PFSK-1 (cell line): ENCODE measurements around the gene ELMO2.

Experiments
- FOXP2 ChIP-seq: optimal IDR thresholded peaks from 2 replicates; pipeline ENCODE3; 2011; ENCODE audit warnings: borderline replicate concordance, control low read depth, inconsistent platforms; ENCODE audit not compliant: insufficient read depth; ENCODE audit errors: extremely low read length, extremely low read depth
- POLR2AphosphoS5 ChIP-seq: IDR thresholded peaks from 2 replicates; pipeline ENCODE4 v1.6.1; 2012; ENCODE audit warnings: low read depth, mild to moderate bottlenecking, control low read depth, low read length, moderate library complexity
- SIN3A ChIP-seq: IDR thresholded peaks from 2 replicates; pipeline ENCODE4 v1.6.1; 2012; ENCODE audit warnings: mild to moderate bottlenecking, low read length, moderate library complexity, borderline replicate concordance; ENCODE audit not compliant: insufficient read depth
- TAF1 ChIP-seq: IDR thresholded peaks from 2 replicates; pipeline ENCODE4 v1.6.1; 2012; ENCODE audit warnings: low read length, control low read depth, borderline replicate concordance; ENCODE audit not compliant: insufficient read depth
- TF ChIP-seq, protein P1 (sequence below), 2 experiments: IDR thresholded peaks; 2 replicates each; pipeline versions ENCODE4 v1.6.1 to v1.8.0; 2011 to 2012; ENCODE audit warnings: low read depth in 2 of 2, low read length in 2 of 2, control low read depth in 1 of 2, inconsistent platforms in 1 of 2, mild to moderate bottlenecking in 1 of 2, moderate library complexity in 1 of 2; ENCODE audit not compliant: insufficient read depth in 1 of 2

The ELMO2 gene

DNA sequence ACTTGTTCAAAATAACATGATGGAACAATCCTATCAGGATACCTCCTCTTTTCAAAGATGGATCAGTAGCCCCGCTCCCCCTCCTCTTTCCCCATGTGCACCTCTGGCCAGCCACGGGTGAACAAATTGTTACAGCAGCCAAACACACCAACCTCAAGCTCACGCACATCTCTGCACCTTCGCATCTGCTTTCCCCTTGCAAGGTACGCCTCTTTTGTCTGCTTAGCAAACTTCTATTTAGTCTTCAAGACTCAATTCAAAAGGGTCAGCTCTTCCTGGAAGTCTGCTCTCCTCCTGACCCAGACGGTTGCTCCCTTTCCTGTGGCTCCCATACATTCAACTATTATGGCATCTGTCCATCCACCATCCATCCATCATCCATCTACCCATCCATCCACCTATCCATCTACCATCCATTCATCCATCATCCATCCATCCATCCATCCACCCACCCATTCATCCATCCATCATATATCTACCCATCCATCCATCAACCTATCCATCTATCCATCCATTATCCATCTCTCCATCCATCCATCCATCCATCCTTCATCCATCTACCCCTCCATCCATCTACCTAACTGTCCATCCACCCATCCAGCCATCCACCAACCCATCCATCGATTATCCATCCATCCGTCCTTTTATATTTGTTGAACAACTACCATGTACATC, 61.8 kb downstream of the ELMO2 start:
- TF ChIP-seq SIN3A (no peak), TAF1 (no peak), FOXP2 (no peak), POLR2AphosphoS5 (no peak)
- TF ChIP-seq, protein P1, sequence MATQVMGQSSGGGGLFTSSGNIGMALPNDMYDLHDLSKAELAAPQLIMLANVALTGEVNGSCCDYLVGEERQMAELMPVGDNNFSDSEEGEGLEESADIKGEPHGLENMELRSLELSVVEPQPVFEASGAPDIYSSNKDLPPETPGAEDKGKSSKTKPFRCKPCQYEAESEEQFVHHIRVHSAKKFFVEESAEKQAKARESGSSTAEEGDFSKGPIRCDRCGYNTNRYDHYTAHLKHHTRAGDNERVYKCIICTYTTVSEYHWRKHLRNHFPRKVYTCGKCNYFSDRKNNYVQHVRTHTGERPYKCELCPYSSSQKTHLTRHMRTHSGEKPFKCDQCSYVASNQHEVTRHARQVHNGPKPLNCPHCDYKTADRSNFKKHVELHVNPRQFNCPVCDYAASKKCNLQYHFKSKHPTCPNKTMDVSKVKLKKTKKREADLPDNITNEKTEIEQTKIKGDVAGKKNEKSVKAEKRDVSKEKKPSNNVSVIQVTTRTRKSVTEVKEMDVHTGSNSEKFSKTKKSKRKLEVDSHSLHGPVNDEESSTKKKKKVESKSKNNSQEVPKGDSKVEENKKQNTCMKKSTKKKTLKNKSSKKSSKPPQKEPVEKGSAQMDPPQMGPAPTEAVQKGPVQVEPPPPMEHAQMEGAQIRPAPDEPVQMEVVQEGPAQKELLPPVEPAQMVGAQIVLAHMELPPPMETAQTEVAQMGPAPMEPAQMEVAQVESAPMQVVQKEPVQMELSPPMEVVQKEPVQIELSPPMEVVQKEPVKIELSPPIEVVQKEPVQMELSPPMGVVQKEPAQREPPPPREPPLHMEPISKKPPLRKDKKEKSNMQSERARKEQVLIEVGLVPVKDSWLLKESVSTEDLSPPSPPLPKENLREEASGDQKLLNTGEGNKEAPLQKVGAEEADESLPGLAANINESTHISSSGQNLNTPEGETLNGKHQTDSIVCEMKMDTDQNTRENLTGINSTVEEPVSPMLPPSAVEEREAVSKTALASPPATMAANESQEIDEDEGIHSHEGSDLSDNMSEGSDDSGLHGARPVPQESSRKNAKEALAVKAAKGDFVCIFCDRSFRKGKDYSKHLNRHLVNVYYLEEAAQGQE (IDR thresholded peaks at IDR 0.05; ENCODE audit: insufficient read depth in 1 of 2, low read depth in 2 of 2, low read length in 2 of 2): no peak

DNA sequence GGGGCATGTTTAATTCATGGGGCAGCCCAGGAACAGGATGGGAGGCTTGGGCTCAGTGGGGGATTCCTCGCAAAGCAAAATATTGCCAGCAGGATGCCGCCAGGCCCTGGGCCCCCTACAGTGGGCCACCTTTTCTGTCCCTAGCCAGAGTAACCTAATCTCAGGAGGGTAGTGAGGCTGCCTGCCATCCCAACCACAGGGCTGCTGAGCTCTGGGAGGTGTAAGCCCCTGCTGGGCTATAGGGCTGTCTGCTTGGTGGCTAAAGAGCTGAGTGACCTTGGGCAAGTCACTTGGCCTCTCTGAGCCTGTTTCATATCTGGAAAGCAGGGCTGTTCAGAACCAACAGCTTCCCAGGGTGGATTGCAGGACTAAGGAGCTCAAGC, 62.4 kb downstream of the ELMO2 start:
- TF ChIP-seq FOXP2: no peak
- no peak for TF ChIP-seq POLR2AphosphoS5
- TF ChIP-seq SIN3A: no peak
- TF ChIP-seq, protein P1 (IDR thresholded peaks at IDR 0.05; ENCODE audit: insufficient read depth in 1 of 2, low read depth in 2 of 2, low read length in 2 of 2): no peak
- no peak for TF ChIP-seq TAF1

DNA sequence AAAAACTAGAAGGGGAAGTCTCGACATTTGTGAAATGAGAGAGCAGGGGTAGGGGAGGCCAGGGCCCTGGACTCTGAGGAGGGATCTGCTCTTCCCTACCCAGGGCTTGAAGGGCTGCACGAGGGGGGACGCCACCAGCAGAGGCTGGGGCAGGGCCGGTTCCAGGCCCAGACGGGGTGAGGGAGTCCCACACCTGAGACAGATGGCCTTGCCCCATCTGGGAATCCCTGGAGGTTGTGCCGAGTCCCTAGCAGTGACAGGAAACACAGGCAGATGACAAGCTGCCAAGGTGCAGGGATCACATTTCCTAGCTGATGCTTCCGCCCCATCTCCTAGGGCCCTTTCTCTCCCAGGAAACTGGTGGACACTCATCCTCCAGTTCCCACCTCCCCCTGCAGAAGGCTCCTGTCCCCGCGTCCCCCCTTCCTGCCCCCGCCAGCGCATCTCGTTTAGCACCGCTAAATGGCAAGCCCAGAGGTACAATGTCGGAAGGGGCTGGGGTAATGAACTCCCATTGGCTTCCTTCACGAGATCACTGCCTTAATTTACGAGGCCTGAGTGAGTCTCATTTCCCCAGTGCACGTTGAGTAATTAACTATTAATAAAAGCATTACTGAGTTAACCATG, 63.0 kb downstream of the ELMO2 start:
- TF ChIP-seq SIN3A (no peak), FOXP2 (no peak), POLR2AphosphoS5 (no peak), TAF1 (no peak)
- TF ChIP-seq, protein P1 (IDR thresholded peaks at IDR 0.05; ENCODE audit: insufficient read depth in 1 of 2, low read depth in 2 of 2, low read length in 2 of 2): no peak

DNA sequence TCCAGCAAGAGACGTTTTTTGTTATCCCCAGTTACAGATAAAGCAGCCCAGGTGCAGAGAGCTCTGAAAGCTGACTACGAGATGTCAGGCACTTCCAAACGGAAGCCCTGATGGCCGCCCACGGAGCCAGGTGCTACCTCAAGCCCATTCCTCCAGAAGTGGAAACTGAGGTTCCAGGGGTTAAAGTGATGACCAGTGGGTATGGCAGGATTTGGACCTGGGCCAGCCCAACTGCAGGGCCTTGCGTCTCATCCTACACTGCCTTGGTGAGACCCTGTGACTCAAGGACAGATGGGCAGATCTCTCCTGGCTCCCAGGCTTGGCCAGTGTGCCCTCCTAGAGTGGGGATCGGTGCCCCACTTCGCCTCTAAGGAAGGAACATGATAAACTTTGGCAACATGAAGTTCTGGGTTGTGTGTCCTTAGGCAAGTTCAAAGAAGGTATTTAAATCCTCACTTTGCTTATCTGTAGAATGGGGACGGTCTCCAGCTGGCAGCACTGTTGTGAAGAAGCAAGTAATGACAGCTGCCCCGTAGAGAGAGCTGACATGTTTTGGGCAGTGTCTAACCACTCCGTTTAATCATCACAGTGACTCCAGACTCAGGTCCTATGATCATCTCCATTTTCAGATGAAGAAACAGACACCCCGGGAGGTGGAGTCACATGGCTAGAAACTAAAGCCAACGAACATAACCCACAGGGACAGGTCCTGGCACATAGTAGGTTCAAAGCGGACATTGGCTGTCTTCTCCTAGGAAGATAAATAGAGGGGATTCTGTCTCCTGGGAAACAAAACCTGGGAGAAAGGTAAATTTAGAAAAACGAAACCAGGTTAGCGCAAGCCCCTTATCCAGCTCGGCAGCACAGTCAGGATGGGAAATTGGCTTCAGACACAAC, 63.7 kb downstream of the ELMO2 start:
- no peak for TF ChIP-seq POLR2AphosphoS5
- no peak for TF ChIP-seq SIN3A
- TF ChIP-seq, protein P1 (IDR thresholded peaks at IDR 0.05; ENCODE audit: insufficient read depth in 1 of 2, low read depth in 2 of 2, low read length in 2 of 2): no peak
- TF ChIP-seq TAF1: no peak
- TF ChIP-seq FOXP2: no peak
